Activated naive CD4-positive, alpha-beta T cell treated with anti-CD3 and anti-CD28 coated beads, Interleukin-2, amount 10 ng/mL, durations not matched to agents 7 days and 5 days (primary cell): ENCODE measurements around the gene RABL3.
"Not testable (repeated sequence)": the region's sequence is repeated elsewhere in the genome, so short reads cannot be mapped to it uniquely, and the experiment has no call there.

Experiments used
- CTCF ChIA-PET: fragments of 350-600 bp; sonication (Branson Sonifier 250); formaldehyde crosslinking; loops from one replicate; lab custom pipeline; 2021; ENCODE audit warnings: antibody characterized with exemption; lab: Charles Lee
- DNase-seq: peaks from one replicate; pipeline ENCODE4 v3.0.0-alpha.2; 2020
- H3K27ac Mint-ChIP-seq: one replicate; pipeline ENCODE4 v1.8.0; 2021; ENCODE audit warnings: mild to moderate bottlenecking, moderate library complexity, mixed read lengths
- H3K27me3 Mint-ChIP-seq: one replicate; pipeline ENCODE4 v1.8.0; 2021; ENCODE audit warnings: mild to moderate bottlenecking, mixed read lengths
- H3K36me3 Mint-ChIP-seq: one replicate; pipeline ENCODE4 v1.8.0; 2021; ENCODE audit warnings: mixed read lengths
- H3K4me1 Mint-ChIP-seq: one replicate; pipeline ENCODE4 v1.8.0; 2021; ENCODE audit warnings: mixed read lengths
- H3K4me3 Mint-ChIP-seq: one replicate; pipeline ENCODE4 v1.8.0; 2021; ENCODE audit warnings: mild to moderate bottlenecking, moderate library complexity, mixed read lengths
- H3K9me3 Mint-ChIP-seq: one replicate; pipeline ENCODE4 v1.8.0; 2021; ENCODE audit warnings: mixed read lengths

RABL3 gene

DNA sequence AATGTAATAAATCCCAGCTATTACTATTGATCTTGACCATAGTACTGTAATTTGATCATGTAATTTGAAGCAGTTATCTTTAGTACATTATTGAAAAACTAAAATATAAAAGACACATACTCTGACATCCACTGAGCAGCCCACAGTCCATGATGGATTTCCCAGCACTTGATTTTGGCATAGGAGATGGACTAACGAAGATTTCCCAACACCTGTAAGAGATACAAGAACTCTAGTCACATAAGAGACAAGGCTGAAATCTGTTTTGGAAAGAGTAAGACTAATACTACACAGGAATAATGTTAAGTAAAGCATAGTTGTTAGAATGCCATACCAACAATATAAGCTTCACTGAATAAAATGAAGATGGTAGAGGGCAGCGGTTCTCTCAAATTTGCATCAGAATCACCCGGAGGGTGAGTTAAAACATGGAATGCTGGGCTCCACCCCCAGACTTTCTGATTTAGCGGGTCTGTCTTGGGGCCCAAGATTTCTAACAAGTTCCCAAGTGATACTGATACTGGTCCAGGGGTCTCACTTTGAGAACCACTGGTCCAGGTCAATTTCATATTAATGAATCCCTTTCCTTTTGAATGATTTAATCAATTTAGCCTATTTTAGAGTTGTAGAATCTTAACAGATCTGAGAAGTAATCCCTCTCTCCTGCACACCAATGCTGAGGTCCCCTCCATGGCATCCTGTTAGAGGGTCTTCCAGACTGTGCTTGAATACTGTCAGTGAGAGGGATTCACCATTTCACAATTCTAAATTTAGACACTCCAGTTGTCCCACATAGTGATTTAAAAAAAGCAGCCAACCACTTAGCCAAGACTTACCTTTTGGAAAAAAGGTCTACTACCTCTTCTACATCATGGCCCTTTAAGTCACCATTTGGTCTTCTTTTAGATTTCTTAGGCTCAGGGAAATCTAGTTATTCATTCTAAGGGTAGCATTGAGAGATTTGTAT, 11.5 kb downstream of the RABL3 start:
- peaks cover 21% of the 10 kb centered on the region for H3K36me3 Mint-ChIP-seq
- CTCF ChIA-PET: no interaction called here
- H3K27ac Mint-ChIP-seq: no peak overlapping the region
- no peak overlapping the region for H3K4me3 Mint-ChIP-seq
- peaks cover 17% of the 10 kb centered on the region for H3K9me3 Mint-ChIP-seq
- H3K27me3 Mint-ChIP-seq: no peaks in the 10 kb centered on the region
- no peak for DNase-seq
- no peaks in the 10 kb centered on the region for H3K4me1 Mint-ChIP-seq

DNA sequence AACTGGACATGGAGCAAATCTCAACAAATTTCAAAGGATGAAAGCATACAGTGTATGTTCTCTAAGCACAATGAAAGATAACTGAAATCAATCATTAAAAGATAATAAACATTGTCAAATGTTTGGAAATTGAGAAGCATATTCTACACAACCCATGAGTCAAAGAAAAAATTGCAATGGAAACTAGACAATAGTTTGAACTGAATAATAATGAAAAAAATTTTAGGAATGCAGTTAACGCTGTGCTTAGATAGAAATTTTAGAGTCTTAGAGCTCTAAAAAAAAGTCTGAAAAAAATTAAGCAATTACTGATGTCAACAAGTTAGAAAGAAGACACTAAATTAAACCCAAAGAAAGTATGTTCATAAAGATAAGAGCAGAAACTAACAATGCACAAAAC, 15.5 kb downstream of the RABL3 start:
- no peak overlapping the region for H3K27ac Mint-ChIP-seq
- no peak overlapping the region for H3K4me3 Mint-ChIP-seq
- no peaks in the 10 kb centered on the region for H3K27me3 Mint-ChIP-seq
- H3K4me1 Mint-ChIP-seq: no peaks in the 10 kb centered on the region
- H3K9me3 Mint-ChIP-seq: peaks cover 3% of the 10 kb centered on the region
- peaks cover 33% of the 10 kb centered on the region for H3K36me3 Mint-ChIP-seq
- CTCF ChIA-PET: no interaction called here
- no peak for DNase-seq

DNA sequence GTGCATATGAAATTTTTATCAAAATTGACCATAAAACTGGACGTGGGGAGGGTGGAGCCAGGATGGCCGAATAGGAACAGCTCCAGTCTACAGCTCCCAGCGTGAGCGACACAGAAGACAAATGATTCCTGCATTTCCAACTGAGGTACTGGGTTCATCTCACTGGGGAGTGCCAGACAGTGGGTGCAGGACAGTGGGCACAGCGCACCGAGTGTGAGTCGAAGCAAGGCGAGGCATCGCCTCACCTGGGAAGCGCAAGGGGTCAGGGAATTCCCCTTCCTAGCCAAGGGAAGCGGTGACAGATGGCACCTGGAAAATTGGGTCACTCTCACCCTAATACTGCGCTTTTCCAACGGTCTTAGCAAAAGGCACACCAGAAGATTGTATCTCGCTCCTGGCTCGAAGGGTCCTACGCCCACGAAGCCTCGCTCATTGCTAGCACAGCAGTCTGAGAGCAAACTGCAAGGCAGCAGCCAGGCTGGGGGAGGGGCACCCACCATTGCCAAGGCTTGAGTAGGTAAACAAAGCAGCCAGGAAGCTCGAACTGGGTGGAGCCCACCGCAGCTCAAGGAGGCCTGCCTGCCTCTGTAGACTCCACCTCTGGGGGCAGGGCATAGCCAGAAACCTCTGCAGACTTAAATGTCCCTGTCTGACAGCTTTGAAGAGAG, 23.0 kb downstream of the RABL3 start:
- H3K27me3 Mint-ChIP-seq, CTCF ChIA-PET: not testable (repeated sequence)
- peak overlapping the region; percentile 94 for H3K27ac Mint-ChIP-seq
- H3K4me1 Mint-ChIP-seq: peaks cover 31% of the 10 kb centered on the region
- peaks cover 42% of the 10 kb centered on the region for H3K36me3 Mint-ChIP-seq
- H3K4me3 Mint-ChIP-seq: peak overlapping the region; percentile 66
- DNase-seq: peak; percentile 91
- peaks cover 18% of the 10 kb centered on the region for H3K9me3 Mint-ChIP-seq

DNA sequence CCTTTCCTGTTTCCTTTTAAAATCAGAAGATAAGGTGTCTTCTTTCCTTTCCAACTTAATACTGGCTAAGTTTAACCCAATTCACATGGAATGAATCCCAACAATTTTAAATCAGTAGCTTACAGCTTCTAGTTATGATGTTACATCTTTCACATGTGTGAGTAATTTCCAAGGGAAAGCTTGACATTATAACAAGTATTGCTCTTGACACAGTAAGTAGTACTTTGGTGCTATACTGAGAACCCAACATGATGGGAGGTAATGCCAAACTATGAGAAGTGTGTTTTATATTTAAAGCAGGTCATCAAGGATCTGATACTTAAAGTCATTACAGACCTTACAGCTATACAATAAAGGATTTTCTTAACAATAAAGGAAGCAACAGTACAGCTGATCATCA, 29.1 kb downstream of the RABL3 start:
- Mint-ChIP-seq H3K4me1 (peaks cover 6% of the 10 kb centered on the region), H3K9me3 (peaks cover 2% of the 10 kb centered on the region), H3K36me3 (peaks cover 11% of the 10 kb centered on the region), H3K27me3 (no peaks in the 10 kb centered on the region), H3K4me3 (no peak overlapping the region), H3K27ac (no peak overlapping the region)
- CTCF ChIA-PET: no interaction called here
- no peak for DNase-seq

DNA sequence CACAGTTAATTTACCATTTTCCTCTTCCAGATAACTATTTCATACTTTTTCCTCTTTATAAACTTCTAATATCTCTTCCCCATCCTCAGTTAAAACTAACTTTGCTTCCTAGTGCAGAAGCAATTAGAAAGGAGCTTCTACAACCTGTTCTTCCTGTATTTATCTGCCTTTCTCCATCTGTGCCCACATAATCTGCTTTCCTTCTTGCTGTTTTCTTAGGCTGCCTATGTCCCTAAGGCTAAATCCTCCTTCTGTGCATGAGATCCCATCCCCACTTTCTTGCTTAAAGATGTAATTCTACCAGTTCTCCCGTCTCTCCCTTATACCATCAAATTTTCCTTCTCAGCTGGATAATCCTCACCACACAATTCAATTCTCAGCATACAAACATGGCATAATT, 31.9 kb downstream of the RABL3 start:
- H3K4me3 Mint-ChIP-seq: no peak overlapping the region
- CTCF ChIA-PET: no interaction called here

GRCh38 chr3:120708408-120708807, 33.9 kb downstream of the RABL3 start:
- CTCF ChIA-PET: no interaction called here
- H3K27ac Mint-ChIP-seq: no peak overlapping the region
- peaks cover 23% of the 10 kb centered on the region for H3K36me3 Mint-ChIP-seq
- no peaks in the 10 kb centered on the region for H3K4me1 Mint-ChIP-seq
- DNase-seq: no peak
- no peak overlapping the region for H3K4me3 Mint-ChIP-seq
- H3K9me3 Mint-ChIP-seq: peaks cover 1% of the 10 kb centered on the region
- H3K27me3 Mint-ChIP-seq: no peaks in the 10 kb centered on the region

More for the DNA sequence above, 31.9 kb downstream of the RABL3 start:
- H3K27ac Mint-ChIP-seq: no peak overlapping the region
- no peaks in the 10 kb centered on the region for H3K4me1 Mint-ChIP-seq
- no peaks in the 10 kb centered on the region for H3K9me3 Mint-ChIP-seq
- H3K27me3 Mint-ChIP-seq: no peaks in the 10 kb centered on the region
- H3K36me3 Mint-ChIP-seq: peaks cover 10% of the 10 kb centered on the region
- DNase-seq: no peak

DNA sequence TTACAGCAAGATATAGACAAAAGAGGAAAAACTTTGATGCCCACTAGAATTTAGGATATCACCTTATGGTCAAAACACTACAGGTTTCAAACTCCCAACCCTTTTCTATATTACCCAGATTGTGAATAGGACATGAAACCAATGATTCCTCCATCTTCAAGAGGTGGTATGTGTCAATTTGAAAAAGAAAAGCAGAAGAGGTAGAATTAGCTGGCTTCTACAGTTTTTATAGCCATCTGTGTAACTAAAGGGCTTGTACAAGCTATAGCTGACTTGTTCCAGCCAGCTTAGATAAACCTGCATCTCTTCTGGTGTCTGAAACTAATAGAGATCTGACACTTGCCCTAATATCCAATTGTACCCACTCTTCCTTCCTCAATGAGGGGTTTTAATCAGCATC, 35.4 kb downstream of the RABL3 start:
- Mint-ChIP-seq H3K4me3 (no peak overlapping the region), H3K9me3 (peaks cover 6% of the 10 kb centered on the region), H3K27ac (no peak overlapping the region), H3K27me3 (no peaks in the 10 kb centered on the region), H3K4me1 (no peaks in the 10 kb centered on the region), H3K36me3 (peaks cover 32% of the 10 kb centered on the region)
- CTCF ChIA-PET: no interaction called here
- DNase-seq: no peak

DNA sequence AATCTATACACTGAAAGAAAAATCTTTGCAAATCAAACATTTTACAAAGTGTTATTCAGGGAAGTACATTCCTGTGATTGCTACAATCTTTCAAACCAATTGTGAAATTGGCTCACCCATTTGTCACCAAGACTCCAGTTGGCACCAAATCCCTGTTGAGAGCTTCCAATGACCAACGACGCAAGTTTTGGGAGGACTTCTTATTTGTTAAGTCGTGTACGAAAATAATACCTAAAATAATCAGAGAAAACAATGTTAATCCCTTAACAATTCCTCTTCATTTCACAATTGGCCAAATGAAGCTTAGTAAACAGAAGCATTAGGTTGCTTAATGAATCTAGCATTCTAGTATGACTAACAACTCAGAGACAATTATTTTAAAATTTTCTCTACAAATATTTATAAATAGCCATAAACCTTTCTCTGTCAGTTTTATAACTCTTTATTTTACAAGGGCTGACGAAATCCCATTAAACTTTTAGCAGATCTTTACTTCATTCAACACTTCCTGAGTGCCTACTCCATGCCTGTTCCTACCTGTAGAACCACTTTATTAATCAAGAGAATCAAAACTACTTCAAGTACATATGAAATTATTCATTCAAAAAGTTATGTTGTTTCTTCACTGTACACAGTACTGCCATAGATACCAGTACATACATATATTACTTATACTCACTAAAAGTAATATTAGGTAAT, 36.3 kb downstream of the RABL3 start:
- Mint-ChIP-seq H3K4me3 (no peak overlapping the region), H3K27me3 (no peaks in the 10 kb centered on the region), H3K9me3 (peaks cover 6% of the 10 kb centered on the region), H3K36me3 (peaks cover 33% of the 10 kb centered on the region), H3K27ac (no peak overlapping the region), H3K4me1 (no peaks in the 10 kb centered on the region)
- DNase-seq: no peak
- CTCF ChIA-PET: no interaction called here

- Mint-ChIP-seq H3K9me3 (peaks cover 6% of the 10 kb centered on the region), H3K4me1 (no peaks in the 10 kb centered on the region), H3K27me3 (no peaks in the 10 kb centered on the region), H3K4me3 (no peak overlapping the region), H3K27ac (no peak overlapping the region), H3K36me3 (peaks cover 26% of the 10 kb centered on the region)
- CTCF ChIA-PET: no interaction called here
- no peak for DNase-seq
Measured at GRCh38 chr3:120699333-120699732, 43.0 kb downstream of the RABL3 start.

DNA sequence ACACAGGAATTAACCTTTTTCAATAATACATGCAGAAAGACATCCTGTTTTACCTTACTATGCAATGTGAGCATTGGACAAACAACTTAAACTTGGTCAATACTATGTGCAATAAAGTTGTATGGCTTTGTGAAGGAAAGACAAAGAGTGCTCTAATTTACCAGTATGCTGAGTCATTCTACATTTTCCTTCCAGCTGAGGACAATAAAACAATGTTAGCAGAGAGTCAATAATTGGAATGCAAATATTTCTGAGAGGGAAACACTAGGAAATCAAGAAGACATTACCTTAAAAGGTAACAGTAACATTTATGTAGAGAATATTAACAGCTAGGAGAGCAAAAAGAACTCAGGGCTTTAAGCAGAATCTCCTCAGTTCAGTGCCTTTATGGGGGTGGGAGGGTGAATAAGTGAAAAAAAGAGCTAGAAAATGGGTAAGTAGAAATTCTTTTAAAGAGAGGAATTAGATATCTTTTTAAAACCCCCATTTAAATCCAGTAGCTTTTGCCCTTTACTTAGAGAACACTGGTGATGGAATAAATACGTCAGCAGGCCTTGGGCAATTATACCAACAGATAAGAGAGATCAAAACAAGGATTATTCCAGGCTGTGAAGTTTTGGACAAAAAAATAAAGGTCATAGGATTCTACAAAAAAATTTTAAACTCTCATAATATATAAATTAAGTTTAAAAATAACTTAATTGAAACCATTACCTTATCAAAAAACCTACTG, 48.7 kb downstream of the RABL3 start:
- Mint-ChIP-seq H3K4me3 (no peak overlapping the region), H3K27ac (no peak overlapping the region), H3K9me3 (no peaks in the 10 kb centered on the region), H3K36me3 (peaks cover 18% of the 10 kb centered on the region), H3K27me3 (no peaks in the 10 kb centered on the region), H3K4me1 (no peaks in the 10 kb centered on the region)
- no peak for DNase-seq
- CTCF ChIA-PET: no interaction called here

GRCh38 chr3:120689395-120689794, 52.9 kb downstream of the RABL3 start:
- CTCF ChIA-PET: no interaction called here
- H3K27ac Mint-ChIP-seq: no peak overlapping the region

DNA sequence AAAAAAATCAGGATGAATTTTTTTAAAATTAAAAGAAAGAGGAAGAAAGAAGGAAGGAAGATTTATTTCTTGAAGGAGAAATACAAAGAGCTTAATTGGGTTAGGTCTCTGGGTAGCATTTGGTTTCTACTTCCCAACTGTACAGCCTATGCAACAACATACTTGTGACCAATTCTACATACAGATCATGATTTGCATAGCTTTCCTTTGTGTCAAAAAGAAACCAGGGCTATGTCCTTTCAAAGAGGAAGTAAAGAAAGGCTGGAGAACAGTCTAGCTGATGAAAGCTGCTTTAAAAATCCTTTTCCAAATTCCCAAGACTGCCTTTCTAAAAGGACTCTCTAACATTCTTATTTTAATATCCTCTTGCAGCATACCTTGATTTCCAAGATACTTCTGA, 54.2 kb downstream of the RABL3 start:
- Mint-ChIP-seq H3K27me3 (no peaks in the 10 kb centered on the region), H3K27ac (no peak overlapping the region), H3K4me1 (no peaks in the 10 kb centered on the region), H3K4me3 (no peak overlapping the region), H3K9me3 (no peaks in the 10 kb centered on the region), H3K36me3 (peaks cover 13% of the 10 kb centered on the region)
- CTCF ChIA-PET: no interaction called here
- DNase-seq: no peak

More at GRCh38 chr3:120689395-120689794, 52.9 kb downstream of the RABL3 start:
- no peak for DNase-seq
- Mint-ChIP-seq H3K4me3 (no peak overlapping the region), H3K4me1 (no peaks in the 10 kb centered on the region), H3K36me3 (peaks cover 15% of the 10 kb centered on the region), H3K27me3 (no peaks in the 10 kb centered on the region), H3K9me3 (no peaks in the 10 kb centered on the region)

GRCh38 chr3:120685411-120685810, 56.9 kb downstream of the RABL3 start:
- H3K9me3 Mint-ChIP-seq: no peaks in the 10 kb centered on the region
- H3K4me1 Mint-ChIP-seq: no peaks in the 10 kb centered on the region
- H3K4me3 Mint-ChIP-seq: no peak overlapping the region
- peaks cover 11% of the 10 kb centered on the region for H3K36me3 Mint-ChIP-seq
- peaks cover 4% of the 10 kb centered on the region for H3K27me3 Mint-ChIP-seq
- no peak overlapping the region for H3K27ac Mint-ChIP-seq
- no peak for DNase-seq
- CTCF ChIA-PET: no interaction called here

GRCh38 chr3:120684896-120685295, 57.4 kb downstream of the RABL3 start:
- H3K36me3 Mint-ChIP-seq: peaks cover 11% of the 10 kb centered on the region
- no peak overlapping the region for H3K4me3 Mint-ChIP-seq
- no peaks in the 10 kb centered on the region for H3K4me1 Mint-ChIP-seq
- H3K27ac Mint-ChIP-seq: no peak overlapping the region
- DNase-seq: no peak
- peaks cover 4% of the 10 kb centered on the region for H3K27me3 Mint-ChIP-seq
- CTCF ChIA-PET: no interaction called here
- no peaks in the 10 kb centered on the region for H3K9me3 Mint-ChIP-seq
